MM.1S (cell line): ENCODE data around the gene ANO5.
"Not testable (repeated sequence)": the region's sequence is repeated elsewhere in the genome, so short reads cannot be mapped to it uniquely, and the experiment has no call there.

Experiments used
- EZH2 ChIP-seq: fragments of 300-600 bp; sonication (generic); optimal IDR thresholded peaks from 2 replicates; pipeline ENCODE3; 2017; ENCODE audit warnings: low read depth, mild to moderate bottlenecking, antibody characterized with exemption, low read length, mixed read lengths
- TF ChIP-seq, protein P1 (sequence below): fragments of 300-600 bp; sonication (generic); IDR thresholded peaks from 2 replicates; pipeline ENCODE4 v1.5.1; 2016; ENCODE audit warnings: antibody characterized with exemption, low read length, mixed read lengths

DNA sequence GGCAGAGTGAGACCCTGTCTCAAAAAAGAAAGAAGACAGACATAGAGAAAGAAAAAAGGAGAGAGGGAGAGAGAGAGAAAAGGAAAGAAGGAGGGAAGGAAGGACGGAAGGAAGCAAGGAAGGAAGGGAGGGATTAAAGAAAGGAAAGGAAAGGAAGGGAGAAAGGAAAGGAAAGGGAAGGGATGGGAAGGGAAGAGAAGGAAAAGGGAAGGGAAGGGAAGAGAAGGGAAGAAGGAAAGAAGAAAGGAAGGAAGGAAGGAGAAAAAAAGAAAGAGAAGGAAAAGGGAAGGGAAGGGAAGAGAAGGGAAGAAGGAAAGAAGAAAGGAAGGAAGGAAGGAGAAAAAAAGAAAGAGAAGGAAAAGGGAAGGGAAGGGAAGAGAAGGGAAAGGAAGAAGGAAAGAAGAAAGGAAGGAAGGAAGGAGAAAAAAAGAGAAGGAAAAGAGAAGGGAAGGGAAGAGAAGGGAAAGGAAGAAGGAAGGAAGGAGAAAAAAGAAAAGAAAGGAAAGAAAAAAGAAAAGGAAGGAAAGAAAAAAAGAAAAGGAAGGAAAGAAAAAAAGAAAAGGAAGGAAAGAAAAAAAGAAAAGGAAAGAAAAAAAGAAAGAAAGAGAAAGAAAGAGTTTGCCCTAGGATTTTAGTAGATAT, 76.2 kb downstream of the ANO5 start:
- TF ChIP-seq, protein P1, sequence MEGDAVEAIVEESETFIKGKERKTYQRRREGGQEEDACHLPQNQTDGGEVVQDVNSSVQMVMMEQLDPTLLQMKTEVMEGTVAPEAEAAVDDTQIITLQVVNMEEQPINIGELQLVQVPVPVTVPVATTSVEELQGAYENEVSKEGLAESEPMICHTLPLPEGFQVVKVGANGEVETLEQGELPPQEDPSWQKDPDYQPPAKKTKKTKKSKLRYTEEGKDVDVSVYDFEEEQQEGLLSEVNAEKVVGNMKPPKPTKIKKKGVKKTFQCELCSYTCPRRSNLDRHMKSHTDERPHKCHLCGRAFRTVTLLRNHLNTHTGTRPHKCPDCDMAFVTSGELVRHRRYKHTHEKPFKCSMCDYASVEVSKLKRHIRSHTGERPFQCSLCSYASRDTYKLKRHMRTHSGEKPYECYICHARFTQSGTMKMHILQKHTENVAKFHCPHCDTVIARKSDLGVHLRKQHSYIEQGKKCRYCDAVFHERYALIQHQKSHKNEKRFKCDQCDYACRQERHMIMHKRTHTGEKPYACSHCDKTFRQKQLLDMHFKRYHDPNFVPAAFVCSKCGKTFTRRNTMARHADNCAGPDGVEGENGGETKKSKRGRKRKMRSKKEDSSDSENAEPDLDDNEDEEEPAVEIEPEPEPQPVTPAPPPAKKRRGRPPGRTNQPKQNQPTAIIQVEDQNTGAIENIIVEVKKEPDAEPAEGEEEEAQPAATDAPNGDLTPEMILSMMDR = not testable (repeated sequence)
- not testable (repeated sequence) for TF ChIP-seq EZH2
